Effector CD4-positive, alpha-beta T cell (primary cell): ENCODE data around the gene LDLRAD1.
"Not testable (repeated sequence)": the region's sequence is repeated elsewhere in the genome, so short reads cannot be mapped to it uniquely, and the experiment has no call there.

Experiments
- DNase-seq: peaks from one replicate; pipeline ENCODE4 v3.0.0-alpha.2; 2020

Gene LDLRAD1

DNA sequence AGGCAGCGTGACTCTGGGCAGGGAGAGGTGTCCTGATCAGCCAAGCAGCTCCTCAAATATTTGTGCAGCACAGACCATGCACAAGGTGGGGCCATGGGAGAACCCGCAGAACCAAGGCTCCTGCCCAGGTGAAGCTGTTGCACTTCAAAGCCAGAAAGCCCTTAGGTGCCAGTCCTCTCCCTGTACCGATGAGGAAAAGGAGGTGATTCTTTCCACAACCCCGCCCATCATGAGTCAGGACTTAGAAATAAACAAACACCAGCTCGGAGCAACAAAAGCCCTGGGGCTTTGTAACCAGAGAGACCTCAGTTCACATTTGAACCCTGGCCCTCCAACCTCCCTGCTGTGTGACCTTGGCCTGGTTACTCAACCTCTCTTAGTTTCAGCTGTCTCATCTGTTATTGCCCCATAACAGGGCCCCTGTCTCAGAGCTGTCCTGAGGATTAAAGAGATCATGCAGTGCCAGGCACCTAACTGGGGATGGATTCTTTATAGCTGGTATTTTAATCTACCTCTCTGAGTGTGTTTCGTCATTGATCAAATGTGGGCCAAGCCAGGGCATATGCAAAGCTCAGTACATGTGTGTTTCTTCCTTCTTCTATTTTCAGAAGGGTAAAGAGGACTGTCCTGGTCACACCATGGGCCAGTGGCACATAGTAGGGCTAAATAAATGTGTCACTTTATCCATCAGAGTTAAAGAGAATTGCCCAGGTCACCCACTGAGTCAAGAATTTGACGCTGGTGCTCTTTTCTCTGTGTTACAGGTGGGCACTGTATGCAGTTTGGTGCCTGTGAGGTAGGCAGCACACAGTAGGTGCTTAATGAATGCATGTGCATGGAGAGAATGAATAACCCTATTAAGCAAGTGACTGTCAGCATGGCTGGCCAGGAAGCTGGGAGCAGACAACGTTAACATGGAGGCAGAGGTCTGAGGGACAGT lies 1.4 kb downstream of the LDLRAD1 start:
- DNase-seq = no peak

DNA sequence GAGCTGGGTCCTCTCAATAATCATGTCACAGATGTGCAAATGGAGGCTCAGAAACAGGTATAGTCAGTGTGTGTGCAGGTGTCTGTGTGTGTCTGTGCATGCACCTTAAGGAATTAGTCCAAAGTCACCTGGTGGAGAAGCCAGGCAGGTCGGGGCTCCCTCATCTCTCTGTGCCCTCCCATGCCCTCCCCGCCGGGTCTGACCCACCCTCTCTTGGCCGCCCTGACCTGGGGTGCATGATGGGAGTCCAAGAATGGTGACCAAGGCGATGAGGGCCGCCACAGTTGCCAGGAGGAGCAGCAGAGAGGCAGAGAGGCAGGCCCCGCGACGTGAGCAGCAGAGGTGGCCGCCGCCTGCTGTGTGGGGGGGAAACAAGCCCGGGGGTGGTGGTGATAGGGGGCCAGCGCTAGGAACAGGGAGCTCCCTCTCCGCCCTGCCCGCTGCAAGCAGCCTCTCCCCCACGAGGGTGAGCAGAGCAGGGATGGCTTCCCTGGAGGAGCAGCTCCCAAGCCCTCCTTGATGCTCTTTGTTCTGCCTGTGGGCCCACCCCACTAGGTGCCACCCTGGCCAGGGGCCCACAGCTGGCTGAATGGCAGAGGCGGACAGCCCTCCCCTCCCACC lies 3.9 kb downstream of the LDLRAD1 start:
- no peak for DNase-seq

- no peak for DNase-seq
These were observed 4.5 kb downstream of the LDLRAD1 start for GRCh38 chr1:54013393-54014008.

DNA sequence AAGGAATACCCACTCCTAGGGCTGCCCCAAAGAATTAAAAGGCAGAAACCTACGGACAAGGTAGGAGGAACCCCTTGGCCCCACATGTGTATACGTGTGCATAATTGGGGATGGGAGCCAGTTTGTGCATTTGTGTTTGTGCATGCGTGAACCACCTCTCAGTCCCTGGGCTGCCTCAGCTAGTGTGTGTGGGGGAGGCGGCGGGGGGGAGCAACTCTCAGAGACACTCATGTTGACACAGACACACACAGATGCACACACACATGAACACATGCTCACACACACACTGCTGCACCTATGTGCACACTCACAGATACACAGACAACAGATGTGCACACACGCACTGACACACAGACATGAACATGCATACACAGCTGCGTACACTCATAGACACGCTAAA lies 5.1 kb downstream of the LDLRAD1 start:
- no peak for DNase-seq

- no peak for DNase-seq
These were observed 6.0 kb downstream of the LDLRAD1 start for GRCh38 chr1:54012008-54012325.

- DNase-seq = no peak
These were observed 6.5 kb downstream of the LDLRAD1 start for GRCh38 chr1:54011316-54012007.

DNA sequence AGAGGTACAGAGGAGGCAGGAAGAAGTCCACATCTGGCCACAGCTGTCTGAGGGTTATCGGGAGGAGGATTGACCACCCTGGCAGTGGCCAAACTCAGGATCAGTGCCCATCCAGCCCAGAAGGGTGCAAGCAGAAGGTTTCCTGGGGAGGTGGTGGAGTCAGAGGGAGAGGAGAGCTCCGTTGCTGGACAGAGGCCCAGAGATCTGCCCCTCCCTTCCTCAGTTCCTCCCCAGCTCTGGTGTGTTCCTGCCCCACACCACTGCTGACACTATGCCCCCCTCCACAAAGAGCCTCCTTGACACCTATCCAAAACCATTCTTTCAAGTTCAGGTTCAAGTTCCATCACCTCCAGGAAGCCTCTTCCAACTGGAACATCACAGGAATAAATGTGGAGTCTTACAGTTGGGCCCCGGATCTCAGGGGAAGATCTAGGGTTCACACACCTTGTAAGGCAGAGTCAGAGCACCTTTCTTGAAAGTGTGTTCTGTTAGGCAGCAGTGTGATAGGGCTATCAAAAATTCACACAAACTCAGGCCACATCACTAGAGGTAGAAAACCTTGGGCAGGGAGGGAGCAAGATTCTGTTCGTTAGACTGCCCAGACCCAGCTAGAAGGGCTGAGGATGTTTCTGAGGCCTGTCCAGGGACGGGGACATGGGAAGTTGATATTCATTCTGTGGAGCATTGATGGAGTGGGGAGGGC lies 7.4 kb downstream of the LDLRAD1 start:
- DNase-seq = no peak

DNA sequence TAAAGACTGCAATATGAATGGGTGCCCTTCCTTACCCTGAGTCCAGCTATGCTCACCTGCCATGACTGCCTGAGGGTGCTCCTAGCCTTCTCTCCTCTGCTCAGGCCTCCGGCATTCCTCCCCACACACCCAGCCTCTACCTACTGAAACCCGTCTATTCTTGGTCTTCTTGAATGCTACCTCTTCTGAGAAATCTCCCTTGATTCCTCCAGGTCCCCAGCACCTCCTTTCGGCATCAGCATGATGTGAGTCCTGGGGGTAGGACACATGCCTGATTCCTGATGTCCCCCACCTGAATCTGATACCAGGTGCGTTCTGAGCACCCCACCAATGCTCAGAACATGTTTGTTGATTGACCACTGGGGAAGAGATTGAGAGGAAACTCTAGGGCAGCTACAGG lies 8.6 kb downstream of the LDLRAD1 start:
- DNase-seq = no peak

DNA sequence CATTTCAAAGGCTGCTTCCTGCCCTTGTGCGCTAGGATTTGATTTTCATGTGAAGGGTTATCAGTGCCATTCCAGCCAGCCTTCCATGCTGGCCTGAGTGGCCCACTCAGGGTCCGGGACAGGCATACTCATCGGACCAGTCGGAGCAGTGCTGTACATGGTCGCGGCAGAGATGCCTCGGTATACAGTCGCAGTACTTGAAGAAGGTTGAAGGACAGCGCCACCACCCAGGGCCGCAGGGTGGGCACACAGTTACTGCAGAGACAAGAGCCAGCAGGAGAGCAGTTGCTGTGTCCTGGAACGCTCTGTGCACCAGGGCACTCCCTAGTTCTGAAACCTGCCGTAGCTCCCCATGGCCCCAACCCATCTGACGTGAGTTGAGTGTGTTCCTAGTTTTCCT lies 9.1 kb downstream of the LDLRAD1 start:
- DNase-seq = no peak

- no peak for DNase-seq
These were observed 10.4 kb downstream of the LDLRAD1 start for GRCh38 chr1:54007613-54008012.

DNA sequence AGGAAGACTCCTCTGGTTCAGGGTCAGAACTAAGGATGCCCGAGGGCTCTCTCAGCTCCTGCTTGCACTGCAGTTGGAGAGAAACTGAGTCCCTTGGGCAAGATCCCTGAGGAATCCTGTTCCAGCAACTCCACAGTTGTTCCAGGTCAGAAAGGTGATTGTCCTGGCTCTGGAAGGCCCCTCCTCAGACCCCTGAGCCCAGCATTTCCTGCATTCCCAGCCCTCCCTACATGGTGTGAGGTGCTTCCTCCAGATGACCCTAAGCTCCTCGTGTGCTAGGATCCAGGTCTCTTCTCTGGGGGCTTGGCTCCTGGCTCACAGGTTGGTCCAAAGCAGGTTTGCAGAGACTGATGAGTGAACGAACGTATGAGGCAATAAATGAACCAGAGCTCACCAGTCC lies 11.5 kb downstream of the LDLRAD1 start:
- no peak for DNase-seq

GRCh38 chr1:54004481-54005049 lies 13.4 kb downstream of the LDLRAD1 start:
- no peak for DNase-seq

DNA sequence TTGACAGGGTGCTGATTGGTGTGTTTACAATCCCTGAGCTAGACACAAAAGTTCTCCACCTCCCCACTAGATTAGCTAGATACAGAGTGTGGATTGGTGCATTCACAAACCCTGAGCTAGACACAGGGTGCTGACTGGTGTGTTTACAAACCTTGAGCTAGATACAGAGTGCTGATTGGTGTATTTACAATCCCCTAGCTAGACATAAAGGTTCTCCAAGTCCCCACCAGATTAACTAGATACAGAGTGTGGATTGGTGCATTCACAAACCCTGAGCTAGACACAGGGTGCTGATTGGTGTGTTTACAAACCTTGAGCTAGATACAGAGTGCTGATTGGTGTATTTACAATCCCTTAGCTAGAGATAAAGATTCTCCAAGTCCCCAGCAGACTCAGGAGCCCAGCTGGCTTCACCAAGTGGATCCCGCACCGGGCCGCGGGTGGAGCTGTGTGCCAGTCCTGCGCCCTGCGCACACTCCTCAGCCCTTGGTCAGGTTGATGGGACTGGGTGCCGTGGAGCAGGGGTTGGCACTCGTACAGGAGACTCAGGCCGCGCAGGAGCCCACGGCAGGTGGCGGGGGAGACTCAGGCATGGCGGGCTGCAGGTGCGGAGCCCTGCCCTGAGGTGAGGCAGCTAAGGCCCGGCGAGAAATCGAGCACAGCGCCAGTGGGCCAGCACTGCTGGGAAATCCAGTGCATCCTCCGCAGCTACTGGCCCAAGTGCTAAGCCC lies 14.1 kb downstream of the LDLRAD1 start:
- not testable (repeated sequence) for DNase-seq

- no peak for DNase-seq
These were observed 14.7 kb downstream of the LDLRAD1 start for GRCh38 chr1:54003249-54003646.

DNA sequence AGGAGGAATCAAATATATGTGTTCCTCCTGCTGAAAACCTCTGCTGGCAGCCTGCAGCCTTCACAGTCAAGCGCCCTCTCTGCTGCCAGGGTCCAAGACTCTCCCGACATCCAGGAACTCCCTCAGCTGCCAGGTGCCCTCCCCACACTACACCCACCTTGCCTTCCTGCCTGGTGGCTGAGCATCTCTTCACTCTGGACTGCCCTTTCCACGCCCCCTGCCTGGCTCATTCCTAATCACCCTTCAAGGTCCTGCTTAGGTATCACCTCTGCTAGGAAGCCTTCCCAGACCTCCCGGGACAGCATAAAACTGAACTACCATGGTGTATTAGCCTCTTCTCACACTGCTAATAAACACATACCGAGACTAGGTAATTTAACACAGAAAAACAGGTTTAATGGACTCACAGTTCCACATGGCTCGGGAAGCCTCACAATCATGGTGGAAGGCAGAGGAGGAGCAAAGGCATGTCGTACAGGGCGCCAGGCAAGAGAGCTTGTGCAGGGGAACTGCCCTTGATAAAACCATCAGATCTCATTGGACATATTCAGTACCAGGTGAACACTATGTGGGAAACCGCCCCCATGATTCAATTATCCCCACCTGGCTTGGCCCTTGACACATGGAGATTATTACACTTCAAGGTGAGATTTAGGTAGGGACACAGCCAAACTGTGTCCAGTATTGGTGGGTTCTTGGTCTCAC lies 15.3 kb downstream of the LDLRAD1 start:
- no peak for DNase-seq

DNA sequence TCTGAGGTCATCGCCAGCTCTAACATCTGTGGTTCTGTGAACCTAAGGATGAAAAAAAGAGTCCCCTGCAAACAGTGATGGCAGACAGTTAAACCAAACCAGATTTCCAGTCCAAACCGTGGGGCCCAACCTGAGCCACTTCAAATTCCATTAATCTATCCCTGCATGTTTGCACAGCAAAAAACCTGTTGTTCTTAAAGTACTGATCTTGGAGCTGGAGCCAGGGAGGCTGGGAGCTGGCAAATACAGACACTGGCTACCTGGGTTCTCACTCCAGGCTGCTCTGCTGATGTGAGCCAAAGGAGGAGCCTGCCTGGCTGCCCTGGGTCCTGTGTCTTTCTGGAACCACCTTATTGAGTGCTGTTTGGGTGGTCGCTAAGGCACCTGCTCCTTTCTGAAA lies 16.4 kb downstream of the LDLRAD1 start:
- DNase-seq = no peak

- DNase-seq = no peak
These were observed 18.1 kb downstream of the LDLRAD1 start for GRCh38 chr1:53999920-54000319.

- no peak for DNase-seq
These were observed 19.8 kb downstream of the LDLRAD1 start for GRCh38 chr1:53998223-53998622.

DNA sequence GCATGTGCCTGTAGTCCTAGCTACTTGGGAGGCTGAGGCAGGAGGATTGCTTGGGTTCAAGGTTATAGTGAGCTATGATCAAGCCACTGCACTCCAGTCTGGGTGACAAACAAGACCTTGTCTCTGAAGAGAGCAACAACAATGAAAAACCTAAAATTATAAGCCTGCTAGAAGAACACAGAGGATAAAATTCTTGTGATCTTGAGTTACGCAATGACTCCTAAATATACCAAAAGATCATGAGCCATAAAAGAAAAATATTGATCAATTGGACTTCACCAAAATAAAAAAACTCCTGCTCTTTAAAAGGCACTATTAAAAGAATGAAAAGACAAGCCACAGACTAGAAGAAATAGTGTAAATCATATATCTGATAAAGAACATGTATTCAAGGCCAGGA lies 22.3 kb downstream of the LDLRAD1 start:
- DNase-seq = no peak

DNA sequence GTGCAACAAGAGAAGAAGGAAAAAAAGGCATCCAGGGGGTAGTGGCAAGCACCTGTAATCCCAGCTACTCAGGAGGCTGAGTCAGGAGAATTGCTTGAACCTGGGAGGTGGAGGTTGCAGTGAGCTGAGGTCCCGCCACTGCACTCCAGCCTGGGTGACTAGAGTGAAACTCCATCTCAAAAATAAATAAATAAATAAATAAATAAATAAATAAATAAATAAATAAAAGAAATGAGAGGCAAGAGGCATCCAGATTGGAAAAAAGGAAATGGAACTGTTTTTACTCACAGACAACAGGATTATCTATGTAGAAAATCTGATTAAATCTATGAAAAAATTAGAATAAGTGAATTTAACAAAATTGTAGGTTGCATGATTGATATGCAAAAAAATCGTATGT lies 23.5 kb downstream of the LDLRAD1 start:
- DNase-seq = not testable (repeated sequence)
